HepG2 (cell line): ENCODE measurements around the gene KLHDC8B. TPM values are rescaled to one million over a fixed set of nuclear protein-coding genes. Genes with fewer than 3 reads are reported as not detected.

Experiments used
- ELF1 ChIP-seq: sonication (generic); formaldehyde crosslinking; IDR thresholded peaks from 2 replicates; pipeline ENCODE4 v1.4.0; 2020; ENCODE audit warnings: missing genetic modification reagents
- HDAC1 ChIP-seq: sonication (generic); formaldehyde crosslinking; IDR thresholded peaks from 2 replicates; pipeline ENCODE4 v1.5.1; 2020; ENCODE audit warnings: mild to moderate bottlenecking, missing genetic modification reagents
- KLF13 ChIP-seq: sonication (generic); formaldehyde crosslinking; IDR thresholded peaks from 2 replicates; pipeline ENCODE4 v1.4.0; 2020; ENCODE audit warnings: mild to moderate bottlenecking, missing genetic modification reagents
- NFKB2 ChIP-seq: sonication (generic); formaldehyde crosslinking; IDR thresholded peaks from 2 replicates; pipeline ENCODE4 v1.4.0; 2020; ENCODE audit warnings: missing genetic modification reagents, borderline replicate concordance
- POLR2G ChIP-seq: fragments of 200-400 bp; formaldehyde crosslinking; IDR thresholded peaks from 2 replicates; pipeline ENCODE4 v1.6.1; 2018; ENCODE audit warnings: mild to moderate bottlenecking, low read depth, low read length, moderate library complexity
- REL ChIP-seq: sonication (generic); formaldehyde crosslinking; conservative IDR thresholded peaks from 2 replicates; pipeline ENCODE4 v1.8.0; 2022; ENCODE audit warnings: mild to moderate bottlenecking, missing genetic modification reagents, moderate library complexity
- SALL1 ChIP-seq: sonication (generic); formaldehyde crosslinking; IDR thresholded peaks from 2 replicates; pipeline ENCODE4 v1.8.0; 2022; ENCODE audit warnings: mild to moderate bottlenecking, missing genetic modification reagents
- TBX3 ChIP-seq: fragments of 450-650 bp; IDR thresholded peaks from 2 replicates; pipeline ENCODE4 v1.6.1; 2017; ENCODE audit warnings: antibody characterized with exemption, mild to moderate bottlenecking, inconsistent platforms, borderline replicate concordance
- ZFP41 ChIP-seq: sonication (generic); formaldehyde crosslinking; IDR thresholded peaks from 2 replicates; pipeline ENCODE4 v1.4.0; 2020; ENCODE audit warnings: mild to moderate bottlenecking, missing genetic modification reagents, borderline replicate concordance
- ZMYM2 ChIP-seq: sonication (generic); formaldehyde crosslinking; IDR thresholded peaks from 2 replicates; pipeline ENCODE4 v1.8.0; 2022; ENCODE audit warnings: mild to moderate bottlenecking, missing genetic modification reagents
- ZNF431 ChIP-seq: sonication (generic); formaldehyde crosslinking; IDR thresholded peaks from 2 replicates; pipeline ENCODE4 v1.9.0; 2022; ENCODE audit warnings: missing genetic modification reagents, low read depth, mild to moderate bottlenecking, borderline replicate concordance
- ZNF614 ChIP-seq: IDR thresholded peaks from 2 replicates; pipeline ENCODE4 v1.6.1; 2018; ENCODE audit warnings: missing biosample characterization, missing genetic modification reagents, inconsistent platforms, borderline replicate concordance
- ZNF660 ChIP-seq: sonication (generic); formaldehyde crosslinking; IDR thresholded peaks from 2 replicates; pipeline ENCODE4 v1.5.1; 2020; ENCODE audit warnings: mild to moderate bottlenecking, low read depth, missing genetic modification reagents, borderline replicate concordance
- ZNF776 ChIP-seq: sonication (generic); formaldehyde crosslinking; IDR thresholded peaks from 2 replicates; pipeline ENCODE4 v1.4.0; 2020; ENCODE audit warnings: mild to moderate bottlenecking, missing genetic modification reagents
- ZNF883 ChIP-seq: sonication (generic); formaldehyde crosslinking; IDR thresholded peaks from 2 replicates; pipeline ENCODE4 v1.5.1; 2020; ENCODE audit warnings: mild to moderate bottlenecking, missing genetic modification reagents; ENCODE audit errors: not compliant biosample characterization
- ZSCAN25 ChIP-seq: sonication (generic); formaldehyde crosslinking; IDR thresholded peaks from 2 replicates; pipeline ENCODE4 v1.8.0; 2022; ENCODE audit warnings: mild to moderate bottlenecking, missing genetic modification reagents
- polyA plus RNA-seq, 8 experiments: library from polyadenylated mRNA; depleted of rRNA in 3 of 8; stranded (reverse) in 7 of 8; unstranded in 1 of 8; fragments of >200 nt; fragmentation: Illumina TruSeq in 4 of 8; extraction: Trizol in 4 of 8; gene quantifications; 2 replicates each; pipeline versions ENCODE4 v1.2.1 to v1.2.3, GENCODE V29; 2011 to 2016; ENCODE audit warnings: low read depth in 4 of 8, missing spikeins in 1 of 8, mixed read lengths in 1 of 8; ENCODE audit not compliant: insufficient read depth in 1 of 8
- total RNA-seq, 5 experiments: library from RNA; depleted of rRNA; stranded (reverse); fragments of >200 nt; fragmentation: Illumina TruSeq; extraction: Trizol; gene quantifications; 2 replicates each; pipeline ENCODE4 v1.2.3, GENCODE V29; 2016; ENCODE audit warnings: low read depth in 1 of 5
- TF ChIP-seq, protein P1 (sequence below): IDR thresholded peaks from 2 replicates; pipeline ENCODE4 v1.6.1; 2016
- TF ChIP-seq, protein P2 (sequence below), 2 experiments: fragments of 450-650 bp in 1 of 2; sonication (generic) in 1 of 2; formaldehyde crosslinking in 1 of 2; IDR thresholded peaks; 2 replicates each; pipeline versions ENCODE4 v1.6.1 to v1.8.0; 2016 to 2022; ENCODE audit warnings: antibody characterized with exemption in 1 of 2, mild to moderate bottlenecking in 1 of 2, missing genetic modification reagents in 1 of 2

Gene KLHDC8B
- total and polyA plus RNA-seq, 2 of the 13 experiments (the other 11 are each of a cell fraction or from before 2014, with no cell fraction given): 17.2 to 17.8 TPM

DNA sequence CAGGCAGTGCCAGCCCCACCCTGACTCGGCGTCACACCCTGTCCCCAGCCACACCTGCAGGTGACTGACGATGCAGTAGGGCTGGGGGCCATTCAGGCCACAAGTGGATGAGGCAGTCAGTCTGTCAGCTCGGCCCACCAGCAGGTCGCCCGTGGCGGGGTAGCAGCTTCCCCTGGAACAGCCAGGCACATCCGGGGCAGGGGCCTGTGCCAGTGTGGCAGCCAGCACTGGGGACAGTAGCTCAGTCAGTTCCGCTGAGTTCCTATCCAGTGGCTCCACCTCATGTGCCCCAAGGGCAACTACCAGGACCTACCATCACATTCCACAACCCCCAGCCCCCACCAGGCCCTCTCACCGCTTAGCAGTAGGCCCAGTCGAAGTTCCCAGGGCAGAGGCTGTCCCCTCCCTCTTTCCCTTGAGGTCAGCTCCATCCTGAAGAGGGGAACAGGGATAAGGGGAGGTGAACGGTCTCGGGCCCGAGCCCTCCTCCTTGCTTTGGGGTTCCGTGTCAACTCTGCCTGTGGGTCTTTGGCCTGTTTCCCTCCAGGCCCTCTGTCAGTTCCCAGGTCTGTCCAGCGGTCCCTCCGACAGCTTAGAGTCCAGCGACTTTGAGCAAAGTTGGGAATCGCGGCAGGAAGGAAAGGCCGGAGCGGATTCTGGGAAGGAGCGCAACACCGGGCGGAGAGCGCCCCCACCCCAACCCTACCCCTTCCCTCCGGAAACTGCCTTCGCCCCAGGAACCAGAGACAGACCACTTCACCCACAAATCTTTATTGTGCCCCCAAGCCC, 38.8 kb upstream of the KLHDC8B start, which contains the start of gene LAMB2 (continued):
- TF ChIP-seq, protein P1, sequence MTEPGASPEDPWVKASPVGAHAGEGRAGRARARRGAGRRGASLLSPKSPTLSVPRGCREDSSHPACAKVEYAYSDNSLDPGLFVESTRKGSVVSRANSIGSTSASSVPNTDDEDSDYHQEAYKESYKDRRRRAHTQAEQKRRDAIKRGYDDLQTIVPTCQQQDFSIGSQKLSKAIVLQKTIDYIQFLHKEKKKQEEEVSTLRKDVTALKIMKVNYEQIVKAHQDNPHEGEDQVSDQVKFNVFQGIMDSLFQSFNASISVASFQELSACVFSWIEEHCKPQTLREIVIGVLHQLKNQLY (CRISPR knock-in tag): no peak
- TF ChIP-seq TBX3 (no peak), ZNF614 (CRISPR knock-in tag) (no peak; the same call in 1 of the 2 replicates), REL (CRISPR knock-in tag) (no peak), ZNF776 (0 out of 2 replicates have a peak, but pooled peaks have one; percentile 54), ZMYM2 (CRISPR knock-in tag) (no peak; the same call in 1 of the 2 replicates), ZNF660 (no peak), KLF13 (CRISPR knock-in tag) (no peak), ELF1 (CRISPR knock-in tag) (no peak), NFKB2 (CRISPR knock-in tag) (peak; percentile 69; the same call in 1 of the 2 replicates), HDAC1 (CRISPR knock-in tag) (peak; percentile 73; the same call in 1 of the 2 replicates), ZSCAN25 (CRISPR knock-in tag) (peak; percentile 33; the same call in 1 of the 2 replicates), ZFP41 (CRISPR knock-in tag) (0 out of 2 replicates have a peak, but pooled peaks have one; percentile 21), ZNF431 (CRISPR knock-in tag) (no peak), SALL1 (CRISPR knock-in tag) (peak; percentile 66), POLR2G (peak; percentile 82), ZNF883 (CRISPR knock-in tag) (peak; percentile 54)
- TF ChIP-seq, protein P2, sequence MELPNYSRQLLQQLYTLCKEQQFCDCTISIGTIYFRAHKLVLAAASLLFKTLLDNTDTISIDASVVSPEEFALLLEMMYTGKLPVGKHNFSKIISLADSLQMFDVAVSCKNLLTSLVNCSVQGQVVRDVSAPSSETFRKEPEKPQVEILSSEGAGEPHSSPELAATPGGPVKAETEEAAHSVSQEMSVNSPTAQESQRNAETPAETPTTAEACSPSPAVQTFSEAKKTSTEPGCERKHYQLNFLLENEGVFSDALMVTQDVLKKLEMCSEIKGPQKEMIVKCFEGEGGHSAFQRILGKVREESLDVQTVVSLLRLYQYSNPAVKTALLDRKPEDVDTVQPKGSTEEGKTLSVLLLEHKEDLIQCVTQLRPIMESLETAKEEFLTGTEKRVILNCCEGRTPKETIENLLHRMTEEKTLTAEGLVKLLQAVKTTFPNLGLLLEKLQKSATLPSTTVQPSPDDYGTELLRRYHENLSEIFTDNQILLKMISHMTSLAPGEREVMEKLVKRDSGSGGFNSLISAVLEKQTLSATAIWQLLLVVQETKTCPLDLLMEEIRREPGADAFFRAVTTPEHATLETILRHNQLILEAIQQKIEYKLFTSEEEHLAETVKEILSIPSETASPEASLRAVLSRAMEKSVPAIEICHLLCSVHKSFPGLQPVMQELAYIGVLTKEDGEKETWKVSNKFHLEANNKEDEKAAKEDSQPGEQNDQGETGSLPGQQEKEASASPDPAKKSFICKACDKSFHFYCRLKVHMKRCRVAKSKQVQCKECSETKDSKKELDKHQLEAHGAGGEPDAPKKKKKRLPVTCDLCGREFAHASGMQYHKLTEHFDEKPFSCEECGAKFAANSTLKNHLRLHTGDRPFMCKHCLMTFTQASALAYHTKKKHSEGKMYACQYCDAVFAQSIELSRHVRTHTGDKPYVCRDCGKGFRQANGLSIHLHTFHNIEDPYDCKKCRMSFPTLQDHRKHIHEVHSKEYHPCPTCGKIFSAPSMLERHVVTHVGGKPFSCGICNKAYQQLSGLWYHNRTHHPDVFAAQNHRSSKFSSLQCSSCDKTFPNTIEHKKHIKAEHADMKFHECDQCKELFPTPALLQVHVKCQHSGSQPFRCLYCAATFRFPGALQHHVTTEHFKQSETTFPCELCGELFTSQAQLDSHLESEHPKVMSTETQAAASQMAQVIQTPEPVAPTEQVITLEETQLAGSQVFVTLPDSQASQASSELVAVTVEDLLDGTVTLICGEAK (IDR thresholded peaks at IDR 0.05): no peak
- TF ChIP-seq, protein P2 (CRISPR knock-in tag; IDR thresholded peaks at IDR 0.05): no peak
